Measurements from ENCODE around the gene AMY1B. TPM values are rescaled to one million over a fixed set of nuclear protein-coding genes. Genes with fewer than 3 reads are reported as not detected.

AMY1B gene
- total RNA-seq, 2 donors from 2014 or later: not detected

Other genes with a start within 250 kb of the AMY1B start
- 10 to 100 TPM; 17.1 to 21.0 TPM for gene RNPC3, start 170.5 kb downstream of the AMY1B start, total RNA-seq
- gene AMY2B, start 124.6 kb downstream of the AMY1B start, total RNA-seq: 10 to 100 TPM; 21.4 to 24.1 TPM
- gene AMY2A, start 78.8 kb downstream of the AMY1B start, total RNA-seq: not detected
- gene AMY1A, start 40.5 kb downstream of the AMY1B start, total RNA-seq: not detected
- not detected for gene AMY1C, start 53.7 kb upstream of the AMY1B start, total RNA-seq